HG03460 (cell line): ENCODE measurements around the gene C14orf93.
"Not testable (repeated sequence)": the region's sequence is repeated elsewhere in the genome, so short reads cannot be mapped to it uniquely, and the experiment has no call there.

Experiments
- ATAC-seq: cut with Tn5 transposase; IDR thresholded peaks from one replicate; pipeline ENCODE4 v1.9.1; 2021; ENCODE audit not compliant: unreplicated experiment

C14orf93 gene

DNA sequence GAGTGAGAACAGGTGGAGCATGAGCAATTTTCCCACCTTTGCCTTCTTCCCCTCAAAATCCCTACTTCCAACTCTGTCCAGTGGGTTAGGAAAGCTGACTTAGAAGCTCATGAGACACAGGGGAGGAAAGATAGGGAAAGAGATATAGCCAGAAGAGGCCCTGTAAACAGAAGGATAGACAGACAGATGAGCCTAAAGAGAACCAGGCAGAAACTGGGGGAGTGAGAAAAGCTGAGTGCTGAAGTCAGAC, 32.6 kb downstream of the C14orf93 start:
- ATAC-seq, result no peak

DNA sequence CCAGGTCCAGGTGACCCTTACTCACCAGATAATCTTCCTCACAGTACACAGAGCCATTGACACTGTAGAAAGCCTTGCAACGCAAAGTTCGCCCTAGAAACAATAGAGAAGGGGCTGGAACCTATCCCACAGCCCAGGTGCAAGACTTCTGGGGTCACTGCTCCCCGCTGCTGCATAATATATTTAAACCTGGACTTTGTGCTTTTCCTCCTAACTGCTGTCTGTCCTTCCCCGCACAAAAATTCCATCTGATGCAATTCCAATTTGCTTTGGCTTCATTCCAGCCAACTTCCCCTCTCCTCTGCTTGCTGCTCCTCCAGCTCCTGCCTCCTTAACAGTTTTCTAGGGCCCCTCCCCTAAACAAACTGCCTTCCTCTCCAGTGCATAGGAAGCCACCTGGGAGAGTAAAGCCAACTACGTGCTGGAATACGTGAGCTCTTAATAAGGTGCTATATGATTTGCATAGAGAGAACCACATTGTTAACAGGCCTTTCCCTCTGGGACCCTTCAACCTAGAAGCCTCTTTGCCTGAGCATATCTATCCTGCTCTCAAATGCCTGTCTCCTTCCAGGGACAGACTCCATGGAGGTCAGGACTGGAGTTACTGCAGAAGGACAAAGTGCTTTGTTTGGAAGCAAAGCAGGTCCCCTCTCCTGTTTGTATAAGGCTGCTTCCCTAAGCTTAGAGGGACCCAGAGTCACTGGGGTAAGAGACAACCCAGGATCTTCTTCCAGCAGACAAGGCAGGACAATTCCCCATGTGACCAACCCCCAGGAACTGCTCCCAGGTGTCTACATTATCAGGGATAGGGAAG, 33.1 kb downstream of the C14orf93 start:
- ATAC-seq, result no peak

DNA sequence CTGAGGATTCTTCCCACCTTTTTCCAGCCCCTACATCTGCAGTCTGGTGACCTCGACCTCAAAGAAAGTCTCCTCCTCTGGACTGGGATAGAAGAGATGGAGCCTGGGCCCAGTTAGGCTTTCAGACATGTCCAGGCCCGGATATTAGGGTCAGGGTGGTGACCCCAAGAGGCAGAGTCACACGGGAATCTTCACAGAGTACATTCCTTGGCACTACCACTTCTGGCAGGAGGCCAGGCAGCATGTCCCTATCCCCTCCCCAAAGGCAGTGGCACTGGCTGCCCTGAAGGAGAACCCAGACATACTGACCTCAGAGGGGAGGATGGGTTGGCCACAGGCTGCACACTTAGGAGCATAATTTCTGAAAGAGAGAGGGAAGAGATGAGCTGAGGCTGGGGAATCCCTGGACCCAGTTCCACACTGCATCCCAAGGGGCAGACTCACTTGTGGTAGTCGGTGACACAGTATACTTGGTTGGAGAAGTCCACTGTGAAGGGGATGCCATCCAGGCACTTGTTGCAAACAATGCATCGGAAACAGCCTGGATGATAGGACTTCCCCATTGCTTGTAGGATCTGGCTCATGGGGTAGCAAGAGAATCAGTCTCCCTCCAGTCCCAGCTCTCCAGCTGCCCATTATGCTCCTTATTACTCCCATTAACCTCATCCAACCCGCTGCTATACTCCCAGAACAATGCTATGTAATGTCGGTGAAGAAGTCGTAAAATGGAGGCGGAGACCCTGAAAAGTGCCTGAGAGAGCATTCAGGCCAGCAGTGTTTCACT, 35.2 kb downstream of the C14orf93 start:
- ATAC-seq, result no peak

DNA sequence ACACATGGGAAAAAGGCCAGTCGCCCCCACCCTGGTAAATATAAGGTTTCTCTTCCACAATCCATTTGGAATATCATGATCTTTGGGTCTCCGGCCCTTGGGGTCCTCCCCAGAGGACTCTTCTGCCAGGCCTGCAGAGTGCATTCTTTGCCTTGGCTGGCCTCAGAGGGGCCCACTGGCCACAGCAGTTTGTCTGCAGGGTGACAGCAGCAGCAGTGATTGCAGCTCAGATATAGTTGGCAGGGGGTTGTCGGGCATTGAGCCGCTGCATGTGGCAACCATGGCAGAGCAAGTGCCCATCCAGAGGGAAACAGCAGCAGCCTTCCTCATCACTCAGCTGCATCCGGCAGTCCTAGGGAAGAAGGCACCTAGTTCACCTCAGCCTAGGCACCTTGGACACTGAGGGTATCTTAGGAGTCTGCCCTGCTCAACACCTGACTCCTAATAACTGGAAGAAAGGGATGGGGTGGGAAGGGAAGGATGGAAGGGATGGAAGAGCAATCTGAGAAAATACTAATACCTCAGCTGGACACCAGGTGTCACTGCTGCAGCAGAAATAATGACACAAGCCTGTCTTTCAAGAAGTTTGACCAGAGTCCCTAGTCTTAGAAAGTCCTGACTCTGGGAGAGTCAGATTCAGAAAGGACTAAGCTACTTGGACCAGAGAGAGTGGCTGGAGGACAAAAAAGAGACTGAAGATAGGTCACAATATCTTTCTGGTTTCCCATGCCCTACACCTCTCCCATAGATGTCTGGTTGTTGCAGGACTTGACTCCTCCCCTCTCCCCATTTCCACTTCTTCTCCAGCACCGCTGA, 36.5 kb downstream of the C14orf93 start:
- ATAC-seq, result no peak

DNA sequence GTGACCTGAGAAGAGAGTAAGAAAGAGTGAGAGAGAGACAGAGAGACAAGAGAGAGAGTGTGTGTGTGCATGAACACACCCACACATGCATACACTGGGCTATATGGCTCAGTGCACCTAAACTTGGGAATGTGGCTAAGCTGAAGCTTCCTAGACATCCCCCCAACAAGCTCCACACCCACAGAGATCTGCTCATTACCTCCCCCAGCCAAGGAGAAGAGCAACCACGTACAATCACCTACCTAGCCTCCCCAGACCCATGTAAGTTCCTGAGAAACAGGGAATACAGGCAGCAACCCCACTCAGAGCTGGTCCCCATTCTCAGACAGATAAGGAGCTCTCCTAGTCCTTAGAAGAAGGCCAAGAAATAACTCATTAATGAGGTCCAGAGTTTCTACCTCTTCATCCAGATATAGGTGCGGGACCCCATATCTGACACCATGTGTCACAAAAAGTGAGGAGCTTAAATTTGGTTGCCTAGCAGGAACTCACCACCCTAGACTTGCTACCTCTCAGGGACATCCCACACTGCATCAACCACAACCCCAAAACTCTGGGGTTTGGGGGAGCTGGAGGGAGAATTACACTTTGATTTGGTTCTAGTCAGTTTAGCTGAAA, 37.5 kb downstream of the C14orf93 start:
- no peak for ATAC-seq

DNA sequence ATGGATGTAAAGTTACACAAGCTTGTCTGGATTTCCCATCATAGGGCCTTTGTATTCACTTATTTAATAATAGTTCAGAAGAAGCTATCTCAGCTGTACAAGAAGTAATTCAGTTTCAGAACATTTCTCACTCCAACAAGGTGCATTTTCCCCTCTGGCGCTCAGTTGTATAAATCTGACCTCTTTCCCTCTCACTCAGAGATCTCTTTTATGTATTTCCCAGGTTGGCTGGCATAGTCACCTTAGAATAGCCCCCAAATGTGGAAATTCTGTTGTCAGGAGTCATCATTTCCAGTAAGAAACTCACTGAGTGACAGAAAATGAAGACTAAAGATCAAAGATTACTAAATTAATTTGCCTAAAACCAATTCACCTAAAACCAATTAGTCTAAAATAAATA, 38.8 kb downstream of the C14orf93 start:
- ATAC-seq, result no peak

DNA sequence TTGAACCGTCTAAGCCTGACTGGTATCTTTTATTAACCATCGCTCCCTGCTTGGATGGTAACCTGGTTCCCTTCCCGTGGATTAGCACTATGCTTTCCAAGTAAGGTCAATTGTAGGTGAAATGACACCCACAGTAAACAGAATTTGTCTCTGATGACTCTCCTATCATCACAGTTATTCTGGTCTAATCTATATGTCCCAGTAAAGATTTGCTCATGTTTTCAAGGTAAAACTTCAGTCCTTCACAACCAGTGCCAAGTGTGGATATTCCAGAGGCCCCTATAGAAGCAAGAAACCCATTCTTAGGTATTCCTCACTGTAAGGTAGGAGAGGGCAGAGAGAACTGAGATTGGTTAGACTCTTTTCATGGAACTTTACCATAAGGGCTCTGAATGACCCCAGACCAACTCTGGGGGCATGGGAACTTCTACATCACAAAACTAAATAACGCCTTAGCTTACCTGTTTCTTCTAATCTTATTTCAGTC, 43.1 kb downstream of the C14orf93 start:
- no peak for ATAC-seq

DNA sequence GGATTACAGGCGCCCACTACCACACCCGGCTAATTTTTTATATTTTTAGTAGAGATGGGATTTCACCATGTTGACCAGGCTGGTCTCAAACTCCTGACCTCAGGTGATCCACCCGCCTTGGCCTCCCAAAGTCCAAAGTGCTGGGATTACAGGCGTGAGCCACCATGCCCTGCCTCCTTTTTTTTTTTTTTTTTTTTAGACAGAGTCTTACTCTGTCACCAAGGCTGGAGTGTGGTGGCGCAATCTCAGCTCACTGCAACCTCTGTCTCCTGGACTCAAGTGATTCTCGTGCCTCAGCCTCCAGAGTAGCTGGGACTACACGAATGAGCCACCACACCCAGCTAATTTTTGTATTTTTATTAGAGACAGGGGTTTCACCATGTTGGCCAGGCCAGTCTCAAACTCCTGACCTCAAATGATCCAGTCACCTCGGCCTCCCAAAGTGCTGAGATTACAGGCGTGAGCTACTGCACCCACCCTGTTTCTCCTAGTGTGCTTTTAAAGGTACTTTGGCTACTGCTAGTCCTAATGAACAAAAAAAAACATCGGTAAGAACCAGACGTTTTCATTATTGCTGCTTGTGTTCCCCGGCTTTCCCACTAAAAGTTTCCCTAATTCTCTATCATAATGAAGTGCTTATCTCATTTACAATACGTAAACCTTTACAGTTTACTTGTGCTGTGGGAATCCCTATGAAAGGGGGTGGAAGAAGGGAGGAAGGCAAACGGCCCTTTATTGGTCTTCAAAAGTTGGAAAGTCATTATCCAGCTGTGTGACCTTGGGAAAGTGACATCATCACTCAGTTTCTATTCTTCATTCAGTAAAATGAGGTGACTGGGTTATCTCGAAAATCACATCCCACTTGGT, 43.8 kb downstream of the C14orf93 start:
- not testable (repeated sequence) for ATAC-seq

DNA sequence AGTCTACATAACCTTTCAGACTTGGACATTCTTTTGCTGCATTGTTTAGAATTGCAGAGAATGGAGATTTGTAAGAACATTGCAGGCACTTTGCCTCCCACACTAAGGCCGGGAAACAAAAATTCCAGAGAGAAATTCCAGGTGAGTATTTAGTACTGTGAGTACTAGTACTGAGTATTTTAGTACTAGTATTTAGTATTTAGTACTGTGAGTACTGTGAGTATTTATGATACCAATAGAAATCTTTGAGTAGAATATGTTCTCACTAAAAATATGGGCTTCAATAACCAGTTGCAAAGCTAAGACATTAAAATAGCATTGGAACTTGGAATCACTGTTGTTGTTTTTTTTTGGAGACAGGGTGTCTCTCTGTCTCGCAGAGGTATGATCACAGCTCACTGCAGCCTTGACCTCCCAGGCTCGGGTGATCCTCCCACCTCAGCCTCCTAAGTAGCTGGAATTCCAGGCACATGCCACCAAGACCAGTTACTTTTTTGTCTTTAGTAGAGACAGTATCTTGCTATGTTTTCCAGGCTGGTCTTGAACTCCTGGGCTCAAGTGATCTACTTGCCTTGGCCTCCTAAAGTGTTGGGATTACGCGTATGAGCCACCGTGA, 47.8 kb downstream of the C14orf93 start:
- ATAC-seq, result no peak

DNA sequence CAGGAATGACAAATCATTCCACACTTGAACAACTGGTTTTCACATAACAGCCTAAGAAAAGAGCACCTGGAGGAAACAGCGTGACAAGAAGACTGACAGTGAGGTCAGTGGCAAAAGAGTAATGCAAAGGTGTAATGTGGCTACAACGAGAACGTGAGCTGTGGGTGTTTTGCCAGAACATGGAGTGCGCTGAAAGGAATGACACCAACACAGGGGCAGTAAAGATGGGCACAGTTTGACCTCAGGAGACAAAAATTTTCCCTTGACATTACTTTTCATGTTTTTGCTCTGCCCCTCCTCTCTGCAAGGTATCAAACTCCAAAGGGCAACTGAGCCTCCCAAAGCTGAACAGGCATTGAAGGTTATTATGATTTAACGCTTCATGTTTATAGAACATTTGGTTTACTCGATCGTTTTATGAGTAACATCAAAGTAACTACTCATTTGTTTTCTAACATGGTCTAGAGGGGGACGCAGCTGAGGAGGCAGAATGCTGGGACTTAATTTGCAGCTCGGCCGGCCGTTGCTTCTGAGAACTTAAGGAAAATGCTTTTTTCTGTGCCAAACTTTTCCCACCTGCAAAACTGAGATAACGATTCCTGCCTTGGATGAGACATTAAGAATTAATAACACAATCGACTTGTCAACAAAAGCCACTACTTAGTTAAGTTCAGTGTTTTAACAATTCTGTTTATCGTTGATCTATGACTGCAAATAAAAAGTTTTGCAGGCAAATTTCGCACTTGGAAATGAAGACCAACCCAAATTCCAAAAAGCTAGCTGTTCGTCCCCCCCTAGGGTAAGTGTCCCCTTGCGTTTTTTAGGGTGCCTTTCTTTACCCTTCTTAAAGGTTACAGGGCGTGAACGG, 54.0 kb downstream of the C14orf93 start:
- ATAC-seq, result no peak

DNA sequence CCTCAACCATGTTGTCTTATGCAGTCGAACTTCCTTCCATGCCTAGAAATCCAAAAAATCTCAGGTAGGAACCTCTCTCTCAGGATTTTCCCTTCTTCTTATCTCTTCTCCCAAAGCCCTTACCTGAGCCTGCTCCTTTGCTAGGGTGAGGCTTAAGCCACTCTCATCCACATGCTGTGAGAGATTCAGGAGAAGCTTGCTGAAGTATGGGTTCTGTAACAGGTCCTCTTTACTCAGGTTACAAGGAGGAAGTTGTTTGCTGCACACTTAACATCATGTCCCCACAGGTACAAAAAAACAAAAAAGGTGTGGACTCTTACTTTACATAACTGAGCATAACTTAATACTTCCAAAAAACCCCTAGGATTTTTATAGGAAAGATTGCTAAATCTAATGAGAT, 57.5 kb downstream of the C14orf93 start:
- ATAC-seq, result no peak

DNA sequence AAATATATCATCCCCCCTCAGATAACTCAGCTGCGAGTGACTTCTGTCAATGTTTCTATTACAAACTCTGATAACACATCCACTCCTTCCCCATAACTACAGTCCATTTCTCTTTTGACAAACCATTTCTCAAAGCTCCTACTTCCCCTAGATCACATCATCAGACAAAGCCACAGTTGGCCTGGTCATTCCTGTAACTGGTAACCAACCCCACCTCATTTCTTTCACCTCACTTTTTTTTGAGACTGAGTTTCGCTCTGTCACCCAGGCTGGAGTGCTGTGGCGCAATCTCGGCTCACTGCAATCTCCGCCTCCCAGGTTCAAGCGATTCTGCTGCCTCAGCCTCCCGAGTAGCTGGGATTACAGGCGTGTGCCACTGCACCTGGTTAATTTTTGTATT, 58.1 kb downstream of the C14orf93 start:
- ATAC-seq, result not testable (repeated sequence)

DNA sequence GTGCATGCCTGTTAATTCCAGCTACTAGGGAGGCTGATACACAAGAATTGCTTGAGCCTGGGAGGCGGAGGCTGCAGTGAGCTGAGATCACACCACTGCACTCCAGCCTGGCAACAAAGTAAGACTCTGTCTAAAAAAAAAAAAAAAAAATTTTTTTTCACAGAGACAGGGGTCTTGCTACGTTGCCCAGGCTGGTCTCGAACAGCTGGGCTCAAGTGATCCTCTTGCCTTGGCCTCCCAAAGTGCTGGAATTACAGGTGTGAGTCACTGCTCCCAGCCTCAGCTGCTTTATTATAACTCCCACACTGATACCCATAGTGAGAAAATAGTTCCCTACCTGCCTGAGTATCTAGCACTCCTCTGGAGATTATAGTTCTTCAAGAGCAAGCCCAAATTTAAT, 64.3 kb downstream of the C14orf93 start:
- ATAC-seq, result no peak

DNA sequence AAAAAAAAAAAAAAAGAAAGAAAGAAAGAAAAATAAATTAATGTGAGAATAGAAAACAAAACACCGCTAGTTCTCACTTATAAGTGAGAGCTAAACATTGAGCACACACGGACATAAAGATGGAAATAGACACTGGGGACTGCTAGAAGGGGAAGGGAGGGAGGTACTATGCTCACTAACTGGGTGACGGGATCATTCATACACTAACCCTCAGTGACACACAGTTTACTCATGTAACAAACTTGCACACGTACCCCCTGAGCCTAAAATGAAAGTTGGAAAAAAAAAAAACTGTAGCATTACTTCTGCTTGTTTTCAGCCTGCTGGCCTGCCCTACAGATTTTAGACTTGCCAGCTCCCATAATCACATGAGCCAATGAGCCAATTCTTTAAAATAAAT, 70.3 kb downstream of the C14orf93 start:
- no peak for ATAC-seq
